ENCODE data around the gene NELFB. TPM values are rescaled to one million over a fixed set of nuclear protein-coding genes. Genes with fewer than 3 reads are reported as not detected.

The NELFB gene
- total and polyA plus RNA-seq, 4 donors = 4.7 to 24.6 (median 18.1) TPM

GRCh38 chr9:137214620-137215019, 40.5 kb upstream of the NELFB start:
- TF ChIP-seq EGR1 (IDR thresholded peaks at IDR 0.05; ENCODE audit: low read depth in 2 of 2) = no peak
- no peak for TF ChIP-seq FOXA1 (IDR thresholded peaks at IDR 0.05)
- no peak for TF ChIP-seq MAX (IDR thresholded peaks at IDR 0.05)
- no peak for TF ChIP-seq GABPA (IDR thresholded peaks at IDR 0.05 in 1 of 2, conservative IDR thresholded peaks at IDR 0.05 in 1 of 2)
- no peak for TF ChIP-seq CTCF (IDR thresholded peaks at IDR 0.05; ENCODE audit: low read depth, low read length, missing input control)
- TF ChIP-seq REST (IDR thresholded peaks at IDR 0.05) = no peak
- no peak for TF ChIP-seq RAD21 (IDR thresholded peaks at IDR 0.05)
- TF ChIP-seq ZBTB33 (IDR thresholded peaks at IDR 0.05) = no peak
- TF ChIP-seq HNF4G (IDR thresholded peaks at IDR 0.05) = no peak
- no peak for TF ChIP-seq FOXA2 (IDR thresholded peaks at IDR 0.05)
- TF ChIP-seq HNF4A (conservative IDR thresholded peaks at IDR 0.05) = no peak
- no peaks in the 10 kb centered on the region for H3K27me3 ChIP-seq (ENCODE audit: control insufficient read depth in 4 of 4, insufficient read depth in 4 of 4, low read length in 3 of 4)
- peaks cover 0 to 12% (median 4%) of the 10 kb centered on the region in 4 donors for H3K4me1 ChIP-seq (ENCODE audit: control insufficient read depth in 4 of 4, insufficient read depth in 4 of 4, low read length in 3 of 4)
- no peak overlapping the region for H3K4me3 ChIP-seq (ENCODE audit: low read depth in 1 of 3, low read length in 3 of 3)
- WGBS = 95% methylated on average over 19 of the region's 19 CpGs
- no peak overlapping the region for H3K27ac ChIP-seq (ENCODE audit: low read depth in 1 of 2, low read length in 2 of 2)
- no peaks in the 10 kb centered on the region for H3K9me3 ChIP-seq (ENCODE audit: control insufficient read depth in 4 of 4, low read length in 3 of 4)
- no peak for DNase-seq (ENCODE audit: low spot score)
- H3K9ac ChIP-seq (ENCODE audit: low read depth in 1 of 2, low read length in 2 of 2) = no peak overlapping the region
- H3K36me3 ChIP-seq (ENCODE audit: control insufficient read depth in 4 of 4, insufficient read depth in 3 of 4, low read depth in 1 of 4, low read length in 3 of 4) = peaks cover 0 to 5% (median under 1%) of the 10 kb centered on the region in 4 donors

GRCh38 chr9:137215196-137215986, 39.7 kb upstream of the NELFB start:
- peaks cover 0 to 5% (median under 1%) of the 10 kb centered on the region in 4 donors for H3K36me3 ChIP-seq (ENCODE audit: control insufficient read depth in 4 of 4, insufficient read depth in 3 of 4, low read depth in 1 of 4, low read length in 3 of 4)
- DNase-seq (ENCODE audit: low spot score) = no peak
- TF ChIP-seq ZBTB33 (IDR thresholded peaks at IDR 0.05) (no peak), RXRA (IDR thresholded peaks at IDR 0.05) (no peak), JUND (IDR thresholded peaks at IDR 0.05) (no peak), FOXA1 (IDR thresholded peaks at IDR 0.05) (no peak), GABPA (IDR thresholded peaks at IDR 0.05 in 1 of 2, conservative IDR thresholded peaks at IDR 0.05 in 1 of 2) (no peak), MAX (IDR thresholded peaks at IDR 0.05) (no peak), SP1 (IDR thresholded peaks at IDR 0.05) (no peak), CTCF (IDR thresholded peaks at IDR 0.05; ENCODE audit: low read depth, low read length, missing input control) (no peak), HNF4G (IDR thresholded peaks at IDR 0.05) (no peak), YY1 (IDR thresholded peaks at IDR 0.05) (no peak), NR2F2 (IDR thresholded peaks at IDR 0.05) (no peak)

More at GRCh38 chr9:137215196-137215986, 39.7 kb upstream of the NELFB start:
- Histone ChIP-seq H3K9me3 (ENCODE audit: control insufficient read depth in 4 of 4, low read length in 3 of 4) (no peaks in the 10 kb centered on the region), H3K4me3 (ENCODE audit: low read depth in 1 of 3, low read length in 3 of 3) (no peak overlapping the region), H3K27ac (ENCODE audit: low read depth in 1 of 2, low read length in 2 of 2) (no peak overlapping the region), H3K9ac (ENCODE audit: low read depth in 1 of 2, low read length in 2 of 2) (no peak overlapping the region), H3K4me1 (ENCODE audit: control insufficient read depth in 4 of 4, insufficient read depth in 4 of 4, low read length in 3 of 4) (peaks cover 0 to 12% (median 4%) of the 10 kb centered on the region in 4 donors), H3K27me3 (ENCODE audit: control insufficient read depth in 4 of 4, insufficient read depth in 4 of 4, low read length in 3 of 4) (no peaks in the 10 kb centered on the region)
- WGBS = 96% methylated on average over 22 of the region's 22 CpGs
